Upper lobe of right lung (tissue), 1 donor: ENCODE data around the gene CTNNA1. TPM values are rescaled to one million over a fixed set of nuclear protein-coding genes. Genes with fewer than 3 reads are reported as not detected.

ENCODE experiments used
- ATAC-seq: fragments of 200-7000 bp; cut with Tn5 transposase; one replicate; pipeline ENCODE4 v1.9.1; 2020; ENCODE audit warnings: mild to moderate bottlenecking, moderate library complexity
- DNase-seq: peaks from one replicate; pipeline ENCODE4 v3.0.0-alpha.2; 2020
- H3K27ac ChIP-seq: fragments of 200-600 bp; one replicate; pipeline ENCODE4 v1.8.0; 2022
- H3K27me3 ChIP-seq: fragments of 200-600 bp; one replicate; pipeline ENCODE4 v1.8.0; 2022; ENCODE audit warnings: mild to moderate bottlenecking
- H3K36me3 ChIP-seq: fragments of 200-600 bp; one replicate; pipeline ENCODE4 v1.8.0; 2022
- H3K4me1 ChIP-seq: fragments of 200-600 bp; one replicate; pipeline ENCODE4 v1.8.0; 2022
- H3K4me3 ChIP-seq: fragments of 200-600 bp; one replicate; pipeline ENCODE4 v1.8.0; 2022; ENCODE audit warnings: mild to moderate bottlenecking
- H3K9me3 ChIP-seq: fragments of 200-600 bp; one replicate; pipeline ENCODE4 v1.8.0; 2022
- intact Hi-C: fragments of 100-400 bp; cut with DNase I; formaldehyde crosslinking; loops from one replicate; pipeline ENCODE4 v1.11.0; 2022
- total RNA-seq: library from RNA; stranded (reverse); fragmentation: NEBNext Ultra II Directional; extraction: Animal tissue kit (Norgen Biotek cat#: 25700); gene quantifications from one replicate; pipeline ENCODE4 v1.2.1, GENCODE V29; 2021
- TF ChIP-seq, protein P1 (sequence below): fragments of 200-600 bp; IDR thresholded peaks from one replicate; pipeline ENCODE4 v1.8.0; 2022; ENCODE audit warnings: antibody characterized with exemption
- donor health status: DM: no; HTN: yes; CAD: no; lungs with severe emphysema.

The CTNNA1 gene
- total RNA-seq, 1 donor from 2014 or later = 362 TPM

DNA sequence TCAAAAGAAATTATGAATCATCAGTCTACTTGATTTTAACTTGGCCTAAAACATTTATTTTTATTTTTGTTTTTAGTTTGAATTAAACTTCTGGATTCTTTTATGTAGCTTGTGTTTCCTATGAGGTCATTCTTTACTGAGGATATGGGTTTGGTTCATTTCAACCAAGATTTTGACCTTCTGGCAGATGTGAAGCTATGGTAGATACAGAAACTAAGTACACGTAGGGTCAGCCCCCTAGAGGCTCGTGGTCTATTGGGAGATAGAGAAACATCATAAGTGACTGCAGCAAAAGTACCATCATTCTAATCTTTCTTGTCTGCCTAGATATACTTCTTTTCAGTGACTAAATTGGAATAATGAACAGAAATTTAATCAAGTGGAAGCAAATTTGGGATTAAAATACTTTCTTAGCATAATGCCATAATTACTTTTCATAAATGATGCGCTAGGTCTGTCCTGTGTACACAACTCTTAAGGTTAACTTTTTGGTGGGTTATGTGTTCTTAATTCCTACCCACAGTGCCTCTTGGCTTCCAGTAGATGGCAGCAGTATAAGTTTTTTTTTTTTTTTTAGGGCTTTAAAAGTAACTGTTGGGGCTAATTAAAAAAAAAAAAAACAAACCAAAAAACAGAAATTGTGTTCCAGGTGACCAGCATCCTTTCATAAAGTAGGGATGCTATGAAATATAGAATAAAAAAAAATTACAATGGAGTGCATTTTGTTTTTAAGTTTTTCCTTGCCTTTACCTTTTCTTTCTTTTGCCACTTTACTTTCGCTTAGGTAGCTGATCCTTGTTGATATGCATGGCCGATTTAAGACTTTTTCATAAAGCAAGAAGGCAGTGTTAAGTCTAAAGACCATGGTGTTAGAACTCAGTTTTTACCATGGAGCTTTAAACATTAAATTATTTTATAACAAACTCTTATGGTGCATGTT is 72.0 kb downstream of the CTNNA1 start:
- no peak overlapping the region for H3K27ac ChIP-seq
- no peak for ATAC-seq
- peaks cover 42% of the 10 kb centered on the region for H3K36me3 ChIP-seq
- H3K9me3 ChIP-seq = no peaks in the 10 kb centered on the region
- H3K4me3 ChIP-seq = no peak overlapping the region
- H3K4me1 ChIP-seq = no peaks in the 10 kb centered on the region
- no peak for DNase-seq
- TF ChIP-seq, protein P1, sequence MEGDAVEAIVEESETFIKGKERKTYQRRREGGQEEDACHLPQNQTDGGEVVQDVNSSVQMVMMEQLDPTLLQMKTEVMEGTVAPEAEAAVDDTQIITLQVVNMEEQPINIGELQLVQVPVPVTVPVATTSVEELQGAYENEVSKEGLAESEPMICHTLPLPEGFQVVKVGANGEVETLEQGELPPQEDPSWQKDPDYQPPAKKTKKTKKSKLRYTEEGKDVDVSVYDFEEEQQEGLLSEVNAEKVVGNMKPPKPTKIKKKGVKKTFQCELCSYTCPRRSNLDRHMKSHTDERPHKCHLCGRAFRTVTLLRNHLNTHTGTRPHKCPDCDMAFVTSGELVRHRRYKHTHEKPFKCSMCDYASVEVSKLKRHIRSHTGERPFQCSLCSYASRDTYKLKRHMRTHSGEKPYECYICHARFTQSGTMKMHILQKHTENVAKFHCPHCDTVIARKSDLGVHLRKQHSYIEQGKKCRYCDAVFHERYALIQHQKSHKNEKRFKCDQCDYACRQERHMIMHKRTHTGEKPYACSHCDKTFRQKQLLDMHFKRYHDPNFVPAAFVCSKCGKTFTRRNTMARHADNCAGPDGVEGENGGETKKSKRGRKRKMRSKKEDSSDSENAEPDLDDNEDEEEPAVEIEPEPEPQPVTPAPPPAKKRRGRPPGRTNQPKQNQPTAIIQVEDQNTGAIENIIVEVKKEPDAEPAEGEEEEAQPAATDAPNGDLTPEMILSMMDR = peak; percentile 68
- intact Hi-C loops = no loop called here
- no peaks in the 10 kb centered on the region for H3K27me3 ChIP-seq

DNA sequence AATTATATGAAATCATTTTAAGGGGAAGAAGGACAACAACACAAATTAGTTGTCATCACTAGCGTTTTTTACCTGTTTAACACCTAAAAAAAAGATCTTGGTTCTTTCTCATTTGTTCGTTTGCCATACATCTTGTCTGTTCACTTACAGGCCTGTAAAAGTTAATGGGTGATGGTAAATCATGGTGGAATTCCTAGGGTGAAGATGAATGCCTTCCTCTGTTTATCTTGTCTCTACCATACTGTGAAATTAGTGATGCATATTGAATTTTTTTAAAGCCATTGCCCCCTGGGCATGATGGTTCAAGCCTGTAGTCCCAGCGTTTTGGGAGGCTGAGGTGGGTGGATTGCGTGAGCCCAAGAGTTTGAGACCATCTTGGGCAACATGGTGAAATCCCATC is 75.3 kb downstream of the CTNNA1 start:
- Histone ChIP-seq H3K4me1 (no peaks in the 10 kb centered on the region), H3K27me3 (no peaks in the 10 kb centered on the region), H3K4me3 (no peak overlapping the region), H3K36me3 (peaks cover 42% of the 10 kb centered on the region), H3K27ac (no peak overlapping the region), H3K9me3 (no peaks in the 10 kb centered on the region)
- ATAC-seq (no peak), DNase-seq (no peak)
- intact Hi-C loops = no loop called here
- TF ChIP-seq, protein P1 = no peak

- Histone ChIP-seq H3K36me3 (peaks cover 42% of the 10 kb centered on the region), H3K9me3 (no peaks in the 10 kb centered on the region), H3K27me3 (no peaks in the 10 kb centered on the region), H3K4me1 (no peaks in the 10 kb centered on the region), H3K27ac (no peak overlapping the region), H3K4me3 (no peak overlapping the region)
- TF ChIP-seq, protein P1 = no peak
- DNase-seq (no peak), ATAC-seq (no peak)
- intact Hi-C loops = no loop called here
Measured at GRCh38 chr5:138829341-138829740, 76.1 kb downstream of the CTNNA1 start.

DNA sequence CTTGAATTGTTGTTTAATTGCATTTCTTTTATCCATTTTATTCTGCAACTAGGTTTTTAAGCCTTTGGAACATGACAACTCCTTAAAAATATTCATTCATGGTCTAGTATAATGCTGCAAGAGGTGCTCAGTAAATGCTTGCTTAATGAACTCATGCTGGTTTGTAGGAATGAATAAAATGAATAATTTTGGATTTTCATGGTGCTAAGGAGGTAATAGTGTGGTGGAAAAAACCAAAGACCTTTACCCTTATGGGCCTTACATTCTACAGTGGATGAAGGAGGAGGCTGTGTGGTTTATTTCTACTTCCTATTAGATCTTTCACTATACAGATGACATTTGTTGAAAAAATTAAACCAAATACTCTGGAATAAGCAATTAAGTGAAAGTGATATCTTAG is 78.5 kb downstream of the CTNNA1 start:
- Histone ChIP-seq H3K4me1 (no peaks in the 10 kb centered on the region), H3K27me3 (no peaks in the 10 kb centered on the region), H3K36me3 (peaks cover 30% of the 10 kb centered on the region), H3K27ac (no peak overlapping the region), H3K4me3 (no peak overlapping the region), H3K9me3 (no peaks in the 10 kb centered on the region)
- DNase-seq = no peak
- TF ChIP-seq, protein P1 = no peak
- intact Hi-C loops = no loop called here
- ATAC-seq = no peak

- intact Hi-C loops = no loop called here
- no peaks in the 10 kb centered on the region for H3K27me3 ChIP-seq
- H3K9me3 ChIP-seq = no peaks in the 10 kb centered on the region
- H3K36me3 ChIP-seq = peaks cover 25% of the 10 kb centered on the region
- no peak for DNase-seq
- H3K27ac ChIP-seq = no peak overlapping the region
- H3K4me3 ChIP-seq = no peak overlapping the region
- TF ChIP-seq, protein P1 = no peak
- H3K4me1 ChIP-seq = no peaks in the 10 kb centered on the region
- no peak for ATAC-seq
Measured at GRCh38 chr5:138832218-138832617, 79.0 kb downstream of the CTNNA1 start.
